Measurements from ENCODE around the gene NPRL2. TPM values are rescaled to one million over a fixed set of nuclear protein-coding genes. Genes with fewer than 3 reads are reported as not detected.

The NPRL2 gene
- total and polyA plus RNA-seq, 9 of the 15 experiments (the other 6 are each of a cell fraction or from before 2014, with no cell fraction given), result 17.4 to 40.4 (median 24.4) TPM

DNA sequence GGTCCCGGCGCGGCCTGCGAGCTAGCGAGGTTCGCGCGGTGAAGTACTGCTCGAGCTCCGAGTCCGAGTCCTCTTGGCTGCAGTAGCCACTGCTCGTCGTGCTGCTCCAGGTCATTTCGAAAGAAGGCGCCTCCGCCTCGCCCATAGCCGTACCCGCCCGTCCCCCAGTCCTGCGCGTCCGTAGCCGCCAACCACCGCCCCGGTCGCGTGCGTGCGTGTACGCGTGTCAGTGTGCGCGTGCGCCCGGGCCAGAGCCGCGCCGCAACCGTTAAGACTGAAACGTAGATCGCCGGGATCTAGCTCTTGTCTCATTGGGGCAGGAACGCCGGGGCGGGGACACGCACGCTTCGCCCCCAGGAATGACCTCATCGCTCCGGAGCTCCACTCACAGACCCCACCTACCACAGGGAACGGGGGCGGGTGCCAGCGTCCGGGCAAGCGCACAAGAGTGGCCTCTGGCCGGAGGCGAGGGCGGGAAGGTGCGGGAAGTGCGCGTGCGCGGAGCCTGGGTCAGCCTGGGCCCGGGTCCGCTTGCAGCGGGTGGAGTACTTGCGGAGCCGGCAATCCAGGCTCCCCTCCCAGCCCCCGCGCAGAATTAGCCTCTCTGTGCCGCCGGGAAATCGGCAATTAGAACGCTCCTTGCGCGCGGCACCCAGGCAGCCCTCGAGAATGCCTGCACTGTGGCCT, 13.3 kb downstream of the NPRL2 start (continued):
- TF ChIP-seq, protein P1, sequence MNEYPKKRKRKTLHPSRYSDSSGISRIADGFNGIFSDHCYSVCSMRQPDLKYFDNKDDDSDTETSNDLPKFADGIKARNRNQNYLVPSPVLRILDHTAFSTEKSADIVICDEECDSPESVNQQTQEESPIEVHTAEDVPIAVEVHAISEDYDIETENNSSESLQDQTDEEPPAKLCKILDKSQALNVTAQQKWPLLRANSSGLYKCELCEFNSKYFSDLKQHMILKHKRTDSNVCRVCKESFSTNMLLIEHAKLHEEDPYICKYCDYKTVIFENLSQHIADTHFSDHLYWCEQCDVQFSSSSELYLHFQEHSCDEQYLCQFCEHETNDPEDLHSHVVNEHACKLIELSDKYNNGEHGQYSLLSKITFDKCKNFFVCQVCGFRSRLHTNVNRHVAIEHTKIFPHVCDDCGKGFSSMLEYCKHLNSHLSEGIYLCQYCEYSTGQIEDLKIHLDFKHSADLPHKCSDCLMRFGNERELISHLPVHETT (CRISPR knock-in tag; conservative IDR thresholded peaks at IDR 0.05 in 1 of 2, IDR thresholded peaks at IDR 0.05 in 1 of 2), result peak in 1 of 2 experiments; percentile 93; a peak in 2 of 4 replicates
- TF ChIP-seq, protein P2, sequence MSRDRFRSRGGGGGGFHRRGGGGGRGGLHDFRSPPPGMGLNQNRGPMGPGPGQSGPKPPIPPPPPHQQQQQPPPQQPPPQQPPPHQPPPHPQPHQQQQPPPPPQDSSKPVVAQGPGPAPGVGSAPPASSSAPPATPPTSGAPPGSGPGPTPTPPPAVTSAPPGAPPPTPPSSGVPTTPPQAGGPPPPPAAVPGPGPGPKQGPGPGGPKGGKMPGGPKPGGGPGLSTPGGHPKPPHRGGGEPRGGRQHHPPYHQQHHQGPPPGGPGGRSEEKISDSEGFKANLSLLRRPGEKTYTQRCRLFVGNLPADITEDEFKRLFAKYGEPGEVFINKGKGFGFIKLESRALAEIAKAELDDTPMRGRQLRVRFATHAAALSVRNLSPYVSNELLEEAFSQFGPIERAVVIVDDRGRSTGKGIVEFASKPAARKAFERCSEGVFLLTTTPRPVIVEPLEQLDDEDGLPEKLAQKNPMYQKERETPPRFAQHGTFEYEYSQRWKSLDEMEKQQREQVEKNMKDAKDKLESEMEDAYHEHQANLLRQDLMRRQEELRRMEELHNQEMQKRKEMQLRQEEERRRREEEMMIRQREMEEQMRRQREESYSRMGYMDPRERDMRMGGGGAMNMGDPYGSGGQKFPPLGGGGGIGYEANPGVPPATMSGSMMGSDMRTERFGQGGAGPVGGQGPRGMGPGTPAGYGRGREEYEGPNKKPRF (IDR thresholded peaks at IDR 0.05; ENCODE audit: low read depth, low read length), result no peak
- no peak for TF ChIP-seq TAF7 (tag; IDR thresholded peaks at IDR 0.05)
- TF ChIP-seq CSDE1 (IDR thresholded peaks at IDR 0.05), result no peak
- no peak for TF ChIP-seq ZNF766 (CRISPR knock-in tag; conservative IDR thresholded peaks at IDR 0.05)
- TF ChIP-seq, protein P3, sequence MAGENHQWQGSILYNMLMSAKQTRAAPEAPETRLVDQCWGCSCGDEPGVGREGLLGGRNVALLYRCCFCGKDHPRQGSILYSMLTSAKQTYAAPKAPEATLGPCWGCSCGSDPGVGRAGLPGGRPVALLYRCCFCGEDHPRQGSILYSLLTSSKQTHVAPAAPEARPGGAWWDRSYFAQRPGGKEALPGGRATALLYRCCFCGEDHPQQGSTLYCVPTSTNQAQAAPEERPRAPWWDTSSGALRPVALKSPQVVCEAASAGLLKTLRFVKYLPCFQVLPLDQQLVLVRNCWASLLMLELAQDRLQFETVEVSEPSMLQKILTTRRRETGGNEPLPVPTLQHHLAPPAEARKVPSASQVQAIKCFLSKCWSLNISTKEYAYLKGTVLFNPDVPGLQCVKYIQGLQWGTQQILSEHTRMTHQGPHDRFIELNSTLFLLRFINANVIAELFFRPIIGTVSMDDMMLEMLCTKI (IDR thresholded peaks at IDR 0.05; ENCODE audit: partially characterized antibody), result no peak
- TF ChIP-seq, protein P4, sequence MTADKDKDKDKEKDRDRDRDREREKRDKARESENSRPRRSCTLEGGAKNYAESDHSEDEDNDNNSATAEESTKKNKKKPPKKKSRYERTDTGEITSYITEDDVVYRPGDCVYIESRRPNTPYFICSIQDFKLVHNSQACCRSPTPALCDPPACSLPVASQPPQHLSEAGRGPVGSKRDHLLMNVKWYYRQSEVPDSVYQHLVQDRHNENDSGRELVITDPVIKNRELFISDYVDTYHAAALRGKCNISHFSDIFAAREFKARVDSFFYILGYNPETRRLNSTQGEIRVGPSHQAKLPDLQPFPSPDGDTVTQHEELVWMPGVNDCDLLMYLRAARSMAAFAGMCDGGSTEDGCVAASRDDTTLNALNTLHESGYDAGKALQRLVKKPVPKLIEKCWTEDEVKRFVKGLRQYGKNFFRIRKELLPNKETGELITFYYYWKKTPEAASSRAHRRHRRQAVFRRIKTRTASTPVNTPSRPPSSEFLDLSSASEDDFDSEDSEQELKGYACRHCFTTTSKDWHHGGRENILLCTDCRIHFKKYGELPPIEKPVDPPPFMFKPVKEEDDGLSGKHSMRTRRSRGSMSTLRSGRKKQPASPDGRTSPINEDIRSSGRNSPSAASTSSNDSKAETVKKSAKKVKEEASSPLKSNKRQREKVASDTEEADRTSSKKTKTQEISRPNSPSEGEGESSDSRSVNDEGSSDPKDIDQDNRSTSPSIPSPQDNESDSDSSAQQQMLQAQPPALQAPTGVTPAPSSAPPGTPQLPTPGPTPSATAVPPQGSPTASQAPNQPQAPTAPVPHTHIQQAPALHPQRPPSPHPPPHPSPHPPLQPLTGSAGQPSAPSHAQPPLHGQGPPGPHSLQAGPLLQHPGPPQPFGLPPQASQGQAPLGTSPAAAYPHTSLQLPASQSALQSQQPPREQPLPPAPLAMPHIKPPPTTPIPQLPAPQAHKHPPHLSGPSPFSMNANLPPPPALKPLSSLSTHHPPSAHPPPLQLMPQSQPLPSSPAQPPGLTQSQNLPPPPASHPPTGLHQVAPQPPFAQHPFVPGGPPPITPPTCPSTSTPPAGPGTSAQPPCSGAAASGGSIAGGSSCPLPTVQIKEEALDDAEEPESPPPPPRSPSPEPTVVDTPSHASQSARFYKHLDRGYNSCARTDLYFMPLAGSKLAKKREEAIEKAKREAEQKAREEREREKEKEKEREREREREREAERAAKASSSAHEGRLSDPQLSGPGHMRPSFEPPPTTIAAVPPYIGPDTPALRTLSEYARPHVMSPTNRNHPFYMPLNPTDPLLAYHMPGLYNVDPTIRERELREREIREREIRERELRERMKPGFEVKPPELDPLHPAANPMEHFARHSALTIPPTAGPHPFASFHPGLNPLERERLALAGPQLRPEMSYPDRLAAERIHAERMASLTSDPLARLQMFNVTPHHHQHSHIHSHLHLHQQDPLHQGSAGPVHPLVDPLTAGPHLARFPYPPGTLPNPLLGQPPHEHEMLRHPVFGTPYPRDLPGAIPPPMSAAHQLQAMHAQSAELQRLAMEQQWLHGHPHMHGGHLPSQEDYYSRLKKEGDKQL (CRISPR knock-in tag; IDR thresholded peaks at IDR 0.05; ENCODE audit: borderline replicate concordance), result no peak
- no peak for TF ChIP-seq FOXP1 (CRISPR knock-in tag; IDR thresholded peaks at IDR 0.05)
- TF ChIP-seq POU5F1 (IDR thresholded peaks at IDR 0.05; ENCODE audit: borderline replicate concordance, low read depth, low read length, partially characterized antibody), result no peak
- TF ChIP-seq PCBP1 (IDR thresholded peaks at IDR 0.05; ENCODE audit: low read depth, low read length, poor library complexity, severe bottlenecking), result no peak
- TF ChIP-seq NR4A1 (CRISPR knock-in tag; IDR thresholded peaks at IDR 0.05), result no peak
- no peak for TF ChIP-seq NR4A1 (tag; IDR thresholded peaks at IDR 0.05)
- TF ChIP-seq RUNX1 (IDR thresholded peaks at IDR 0.05; ENCODE audit: low read depth), result no peak
- no peak for TF ChIP-seq ELF1 (tag; IDR thresholded peaks at IDR 0.05)
- TF ChIP-seq PYGO2 (tag; IDR thresholded peaks at IDR 0.05), result no peak
- TF ChIP-seq KHSRP (IDR thresholded peaks at IDR 0.05), result no peak
- TF ChIP-seq SAP30 (IDR thresholded peaks at IDR 0.05; ENCODE audit: borderline replicate concordance, insufficient read depth, low read depth, low read length, poor library complexity, severe bottlenecking), result peak; percentile 65

Measured in K562 (cell line).